Activated CD8-positive, alpha-beta memory T cell treated with anti-CD3 and anti-CD28 coated beads, Interleukin-2, amount 50 U/mL, for 1 hour (primary cell): ENCODE results near the gene PSIP1.
"Not testable (repeated sequence)": the region's sequence is repeated elsewhere in the genome, so short reads cannot be mapped to it uniquely, and the experiment has no call there.

Source experiments
- DNase-seq: peaks from one replicate; pipeline ENCODE4 v3.0.0-alpha.2; 2020; ENCODE audit errors: extremely low read depth

Gene PSIP1

GRCh38 chr9:15501803-15502202 lies 9.0 kb downstream of the PSIP1 start:
- no peak for DNase-seq

DNA sequence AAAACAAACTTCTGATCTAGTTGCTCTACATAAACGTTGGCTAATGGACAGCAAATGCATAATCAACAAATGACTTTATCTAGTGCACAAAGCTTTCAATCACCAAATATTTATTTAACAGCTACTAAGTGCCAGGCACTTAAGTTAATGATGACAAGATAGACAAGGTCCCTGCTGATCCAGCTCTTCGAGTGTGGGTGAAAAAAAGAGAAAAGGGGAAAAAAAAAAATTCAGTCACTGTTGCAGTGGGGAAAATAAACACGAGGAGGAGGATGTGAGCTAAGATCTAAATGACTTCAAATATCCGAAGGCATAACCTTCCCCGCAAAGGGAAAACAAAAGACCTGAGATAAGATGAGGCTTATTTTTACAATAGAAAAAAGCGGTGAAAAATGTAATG lies 9.6 kb downstream of the PSIP1 start:
- DNase-seq, result no peak

DNA sequence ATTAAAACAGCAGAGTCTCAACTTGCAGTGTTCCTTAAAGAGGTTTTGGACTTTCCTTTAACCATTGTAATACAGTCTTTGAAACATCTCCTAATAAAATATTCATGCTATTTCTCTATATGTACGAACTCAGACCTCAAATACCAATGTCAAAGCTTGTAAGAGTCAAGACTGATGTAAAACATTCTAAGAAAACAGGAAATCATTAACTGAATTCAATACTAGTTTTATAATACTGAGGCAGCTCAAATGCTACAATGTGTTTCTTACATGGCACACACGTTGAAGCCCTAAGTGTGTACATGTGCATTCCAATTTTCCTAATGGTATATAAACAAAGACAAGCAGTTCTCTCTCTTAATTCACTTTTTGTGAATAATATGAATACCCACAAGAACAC lies 11.6 kb downstream of the PSIP1 start:
- DNase-seq, result no peak

- DNase-seq, result no peak
Measured at GRCh38 chr9:15498246-15498995, 12.3 kb downstream of the PSIP1 start.

DNA sequence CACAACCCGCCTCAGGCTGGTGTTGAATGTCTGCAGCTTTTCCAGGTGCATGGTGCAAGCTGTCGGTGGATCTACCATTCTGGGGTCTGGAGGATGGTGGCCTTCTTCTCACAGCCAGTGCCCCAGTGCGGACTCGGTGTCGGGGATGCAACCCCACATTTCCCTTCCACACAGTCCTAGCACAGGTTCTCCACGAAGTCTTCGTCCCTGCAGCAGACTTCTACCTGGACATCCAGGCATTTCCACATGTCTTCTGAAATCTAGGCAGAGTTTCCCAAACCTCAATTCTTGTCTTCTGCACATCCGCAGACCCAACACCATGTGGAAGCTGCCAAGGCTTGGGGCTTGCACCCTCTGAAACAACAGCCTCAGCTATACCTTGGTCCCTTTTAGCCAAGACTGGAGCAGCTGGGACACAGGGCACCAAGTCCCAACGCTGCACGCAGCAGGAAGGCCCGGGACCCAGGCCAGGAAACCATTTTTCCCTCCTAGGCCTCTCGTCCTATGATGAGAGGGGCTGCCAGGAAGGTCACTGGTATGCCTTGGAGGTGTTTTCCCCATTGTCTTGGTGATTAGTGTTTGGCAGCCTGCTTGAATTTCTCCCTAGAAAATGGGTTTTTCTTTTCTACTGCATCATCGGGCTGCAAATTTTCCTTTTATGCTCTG lies 18.2 kb downstream of the PSIP1 start:
- DNase-seq, result no peak

GRCh38 chr9:15491950-15492349 lies 18.8 kb downstream of the PSIP1 start:
- DNase-seq, result no peak

DNA sequence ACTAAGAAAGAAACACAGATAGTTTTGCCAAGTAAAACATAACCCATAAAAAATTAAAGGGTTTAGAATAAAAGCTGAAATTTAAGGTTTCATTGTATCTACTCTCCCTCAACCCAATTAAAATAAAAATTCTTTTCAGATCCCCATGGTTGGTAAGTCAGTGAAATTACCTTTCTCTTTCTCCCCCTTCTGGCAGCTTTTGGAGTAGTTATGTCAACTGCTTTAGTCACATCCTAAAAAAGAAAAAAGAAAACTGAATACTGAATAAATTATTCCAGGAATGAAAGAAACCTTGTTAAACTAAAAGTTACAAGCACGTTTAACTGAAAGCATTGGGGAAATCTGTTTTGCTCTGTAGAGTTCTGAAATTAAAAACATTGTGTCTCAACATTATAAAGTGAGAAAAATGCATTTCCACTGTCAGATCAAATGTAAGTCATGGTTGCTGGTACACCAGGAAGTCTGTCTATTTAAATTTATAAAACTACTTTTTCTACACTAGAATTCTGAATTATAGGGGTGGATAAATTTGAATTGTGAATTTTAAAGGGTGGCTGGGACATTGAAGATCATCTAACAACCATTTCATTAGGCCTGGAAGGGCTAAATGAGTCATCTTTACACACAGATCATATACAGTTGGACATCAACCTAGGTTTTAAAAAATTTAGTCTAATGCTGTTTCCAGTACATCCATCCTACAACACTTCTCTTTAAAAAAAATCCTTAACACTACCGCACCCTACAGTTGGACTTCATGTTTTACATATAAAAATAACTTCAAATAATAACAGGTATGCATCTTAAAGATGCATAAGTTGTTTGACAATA lies 24.7 kb downstream of the PSIP1 start:
- no peak for DNase-seq

- no peak for DNase-seq
Measured at GRCh38 chr9:15484802-15485201, 26.0 kb downstream of the PSIP1 start.

DNA sequence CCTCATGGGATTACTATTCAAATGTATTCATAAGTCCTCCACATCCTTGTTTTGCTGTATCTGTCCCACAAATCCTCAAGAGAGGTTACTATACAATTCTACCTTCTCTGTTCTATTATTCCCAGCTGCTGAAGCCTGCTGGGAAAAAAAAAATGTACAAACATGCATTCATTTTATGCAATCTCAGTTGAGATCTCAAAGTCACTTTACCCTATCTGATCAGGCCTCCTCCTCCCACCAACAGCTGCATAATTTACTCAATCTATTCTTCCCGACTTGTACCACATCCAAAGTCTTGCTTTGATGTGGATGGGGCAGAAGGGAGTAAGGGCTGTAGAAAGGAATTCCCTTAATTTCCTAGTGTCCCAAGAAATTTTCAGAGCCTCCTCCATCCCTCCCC lies 28.6 kb downstream of the PSIP1 start:
- DNase-seq, result no peak

- no peak for DNase-seq
Measured at GRCh38 chr9:15480028-15480427, 30.7 kb downstream of the PSIP1 start.

DNA sequence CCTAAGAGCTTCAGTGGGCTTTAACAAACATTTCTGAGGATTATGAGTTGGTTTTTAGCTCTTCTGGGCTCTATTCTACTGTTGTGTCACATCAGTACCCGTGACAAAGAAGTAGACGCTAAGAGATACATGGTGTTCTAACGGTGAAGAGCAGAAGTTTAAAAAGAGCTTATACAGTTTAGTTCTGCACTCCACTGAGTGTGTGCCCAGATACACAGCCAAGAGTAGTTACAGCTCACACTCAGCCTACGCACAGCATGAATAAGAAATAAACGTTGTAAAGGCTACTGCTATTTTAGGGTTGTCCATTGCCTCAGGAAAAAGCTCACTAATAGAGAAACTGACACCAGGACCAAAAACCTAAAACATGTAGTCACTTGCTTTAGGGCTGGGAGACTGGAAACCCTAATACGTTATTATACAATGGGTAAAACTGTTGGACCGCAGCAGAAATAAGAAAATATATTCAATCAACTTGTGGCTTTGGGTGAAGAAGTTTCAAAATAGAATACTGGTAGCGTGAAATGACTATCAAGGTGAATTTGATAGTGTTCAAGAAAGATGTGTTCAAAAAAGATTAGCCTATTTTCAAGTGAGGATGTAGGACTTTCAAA lies 34.7 kb downstream of the PSIP1 start:
- no peak for DNase-seq

DNA sequence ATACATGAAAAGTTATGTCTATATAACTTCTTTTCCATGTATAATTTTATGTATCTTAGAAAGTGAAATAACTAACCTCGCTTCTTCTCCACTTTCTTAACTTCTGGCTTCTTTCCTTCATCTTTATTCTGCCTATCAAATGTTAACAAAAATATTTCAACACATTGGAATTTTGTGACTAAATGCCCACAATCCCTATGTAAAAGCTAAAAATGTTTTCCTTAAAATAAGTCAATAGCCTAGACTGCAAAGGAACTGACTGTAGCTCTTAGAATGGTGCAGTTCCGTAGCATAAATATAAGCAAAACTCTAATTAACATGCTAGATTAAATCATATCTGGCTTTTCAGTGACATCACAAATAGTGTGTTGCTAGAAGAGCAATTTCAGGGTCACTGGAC lies 40.9 kb downstream of the PSIP1 start:
- DNase-seq, result no peak

DNA sequence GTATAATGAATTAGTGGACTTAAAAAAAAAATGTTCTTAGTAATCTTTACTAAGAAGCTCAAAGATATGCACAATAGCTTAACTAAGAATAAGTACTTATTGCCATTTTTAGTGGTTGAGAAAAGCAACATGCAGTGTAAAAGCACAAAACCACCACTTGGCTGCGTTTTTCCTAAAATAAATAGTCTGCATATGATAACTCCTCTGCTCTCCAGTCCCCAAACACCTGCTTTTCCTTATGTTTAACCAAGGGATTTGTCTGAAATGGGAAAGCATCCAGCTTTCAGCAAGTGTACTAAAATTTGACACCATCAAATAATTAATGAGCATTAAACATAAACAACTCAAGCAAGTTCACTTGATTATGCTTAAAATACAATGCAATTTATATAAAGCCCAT lies 41.4 kb downstream of the PSIP1 start:
- DNase-seq, result no peak

DNA sequence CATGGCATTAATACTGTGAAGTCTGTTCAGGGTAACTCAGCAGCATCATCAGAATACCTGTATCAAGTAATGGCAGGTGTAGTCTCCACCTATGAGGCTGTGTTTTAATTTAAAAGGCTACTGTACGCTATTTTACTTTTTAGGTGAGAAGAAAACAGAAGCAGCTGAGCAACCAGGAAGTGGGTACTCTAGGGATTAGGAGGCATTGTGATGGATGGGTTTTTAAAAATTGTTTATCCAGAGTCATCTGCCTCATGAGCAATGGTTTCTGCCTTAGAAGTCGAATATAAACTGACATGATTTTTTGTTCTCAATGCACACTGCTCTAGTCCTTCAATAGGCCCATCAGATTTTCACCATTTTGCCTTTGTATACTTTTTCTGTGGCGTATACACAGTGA lies 42.6 kb downstream of the PSIP1 start:
- no peak for DNase-seq

DNA sequence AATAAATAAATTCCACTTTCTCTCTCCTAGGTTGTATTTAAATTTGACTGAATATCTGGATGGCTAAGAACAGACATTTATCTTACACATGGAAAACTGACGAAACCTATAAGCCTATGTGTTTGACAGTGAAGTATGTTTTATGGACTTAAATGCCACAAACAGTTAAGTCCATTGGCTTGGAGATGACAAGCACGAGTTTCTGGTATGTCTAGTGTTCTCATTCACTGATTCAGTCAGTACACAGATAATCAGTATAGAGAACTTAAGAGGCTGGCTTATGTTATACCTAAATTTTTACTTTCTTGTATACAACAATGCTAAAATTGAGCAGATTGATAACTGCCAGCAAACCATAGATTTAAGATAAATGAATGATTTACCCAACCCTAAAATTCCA lies 49.2 kb downstream of the PSIP1 start:
- DNase-seq, result no peak

- no peak for DNase-seq
Measured at GRCh38 chr9:15461056-15461455, 49.7 kb downstream of the PSIP1 start.

- no peak for DNase-seq
Measured at GRCh38 chr9:15453956-15454355, 56.8 kb downstream of the PSIP1 start.

DNA sequence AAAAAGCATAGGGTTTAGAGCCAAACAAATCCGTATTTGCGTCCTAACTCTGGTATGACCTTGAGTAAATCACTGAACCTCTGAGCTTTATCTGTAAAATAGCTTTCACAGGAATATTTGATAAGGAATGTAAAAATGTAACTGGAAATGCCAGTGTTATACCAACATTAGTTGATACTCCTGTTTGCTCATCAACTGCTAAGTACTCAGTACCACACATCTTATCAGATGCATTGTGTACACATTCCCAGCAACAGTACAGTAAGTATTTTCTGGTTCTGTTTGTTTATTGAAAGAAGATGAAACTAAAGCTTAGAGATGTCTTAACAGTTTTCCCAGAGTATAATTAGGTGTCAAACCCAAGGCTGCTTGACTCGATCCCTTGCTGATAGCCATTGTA lies 66.6 kb downstream of the PSIP1 start:
- no peak for DNase-seq

- not testable (repeated sequence) for DNase-seq
Measured at GRCh38 chr9:15442264-15442663, 68.5 kb downstream of the PSIP1 start.

DNA sequence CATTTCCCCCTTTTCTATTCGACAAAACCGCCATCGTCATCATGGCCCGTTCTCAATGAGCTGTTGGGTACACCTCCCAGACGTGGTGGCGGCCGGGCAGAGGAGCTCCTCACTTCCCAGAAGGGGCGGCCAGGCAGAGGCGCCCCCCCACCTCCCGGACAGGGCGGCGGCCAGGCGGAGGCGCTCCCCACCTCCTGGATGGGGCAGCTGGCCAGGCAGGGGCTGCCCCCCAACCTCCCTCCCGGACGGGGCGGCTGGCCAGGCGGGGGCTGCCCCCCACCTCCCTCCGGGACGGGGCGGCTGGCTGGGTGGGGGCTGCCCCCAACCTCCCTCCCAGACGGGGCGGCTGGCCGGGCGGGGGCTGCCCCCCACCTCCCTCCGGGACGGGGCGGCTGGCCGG lies 68.9 kb downstream of the PSIP1 start:
- DNase-seq, result not testable (repeated sequence)

DNA sequence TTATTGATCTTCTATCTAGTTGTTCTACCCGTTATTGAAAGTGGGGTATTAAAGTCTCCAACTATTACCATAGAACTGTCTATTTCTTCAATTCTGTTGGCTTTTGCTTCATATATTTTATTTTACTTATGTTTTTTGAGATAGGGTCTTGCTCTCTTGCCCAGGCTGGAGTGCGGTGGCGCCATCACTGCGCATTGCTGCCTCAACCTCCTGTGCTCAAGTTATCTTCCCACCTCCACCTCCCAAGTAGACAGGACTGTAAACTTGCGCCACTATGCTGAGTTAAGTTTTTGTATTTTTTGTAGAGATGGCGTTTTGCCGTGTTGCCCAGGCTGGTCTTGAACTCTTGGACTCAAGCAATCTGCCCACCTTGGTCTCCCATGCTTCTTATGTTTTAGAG lies 71.9 kb downstream of the PSIP1 start:
- DNase-seq, result no peak

DNA sequence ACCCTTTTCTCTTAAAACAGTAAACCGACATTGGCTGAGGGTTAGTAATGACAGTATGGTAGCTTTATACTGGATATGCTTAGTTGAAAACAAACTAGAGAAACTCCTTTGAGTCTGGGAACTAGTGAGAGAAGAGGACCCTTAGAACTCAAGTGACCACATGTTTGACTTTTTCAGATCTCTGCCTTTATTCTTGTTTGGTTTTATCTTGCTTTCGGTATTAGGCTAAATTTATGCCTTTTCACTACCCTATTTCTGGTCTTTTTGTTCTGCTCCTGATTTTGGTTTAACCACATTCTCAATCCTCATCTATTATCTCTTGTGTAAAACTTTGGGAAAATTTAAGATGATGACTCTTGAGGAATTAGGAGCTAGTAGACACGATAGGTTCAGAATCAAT lies 77.1 kb downstream of the PSIP1 start:
- no peak for DNase-seq
